ENCODE data around the gene ZC3H10.

Gene ZC3H10

GRCh38 chr12:56098592-56098991 is 19.5 kb upstream of the ZC3H10 start:
- DNase-seq (ENCODE audit: low read depth), result no peak
- TF ChIP-seq MAX (IDR thresholded peaks at IDR 0.05; ENCODE audit: low read depth, low read length) (no peak), POLR2A (IDR thresholded peaks at IDR 0.05; ENCODE audit: extremely low read depth, insufficient read length) (no peak), CTCF (IDR thresholded peaks at IDR 0.05; ENCODE audit: low read depth, low read length) (no peak), MYC (IDR thresholded peaks at IDR 0.05; ENCODE audit: low read depth, low read length) (no peak)
- H3K4me3 ChIP-seq (ENCODE audit: low read depth, low read length), result no peak overlapping the region

- no peak overlapping the region for H3K4me3 ChIP-seq (ENCODE audit: low read depth, low read length)
- TF ChIP-seq MYC (IDR thresholded peaks at IDR 0.05; ENCODE audit: low read depth, low read length) (no peak), MAX (IDR thresholded peaks at IDR 0.05; ENCODE audit: low read depth, low read length) (no peak), POLR2A (IDR thresholded peaks at IDR 0.05; ENCODE audit: extremely low read depth, insufficient read length) (no peak), CTCF (IDR thresholded peaks at IDR 0.05; ENCODE audit: low read depth, low read length) (no peak)
- DNase-seq (ENCODE audit: low read depth), result no peak
These were observed 18.3 kb upstream of the ZC3H10 start for GRCh38 chr12:56099787-56100186.

- DNase-seq (ENCODE audit: low read depth), result no peak
- TF ChIP-seq POLR2A (IDR thresholded peaks at IDR 0.05; ENCODE audit: extremely low read depth, insufficient read length) (no peak), MYC (IDR thresholded peaks at IDR 0.05; ENCODE audit: low read depth, low read length) (no peak), MAX (IDR thresholded peaks at IDR 0.05; ENCODE audit: low read depth, low read length) (no peak), CTCF (IDR thresholded peaks at IDR 0.05; ENCODE audit: low read depth, low read length) (no peak)
These were observed 17.0 kb upstream of the ZC3H10 start for GRCh38 chr12:56101045-56101444.

GRCh38 chr12:56102683-56103065 is 15.4 kb upstream of the ZC3H10 start:
- no peak for DNase-seq (ENCODE audit: low read depth)
- no peak overlapping the region for H3K4me3 ChIP-seq (ENCODE audit: low read depth, low read length)
- TF ChIP-seq CTCF (IDR thresholded peaks at IDR 0.05; ENCODE audit: low read depth, low read length), result no peak

More at GRCh38 chr12:56101045-56101444, 17.0 kb upstream of the ZC3H10 start:
- H3K4me3 ChIP-seq (ENCODE audit: low read depth, low read length), result no peak overlapping the region

GRCh38 chr12:56103066-56103711 is 14.9 kb upstream of the ZC3H10 start:
- TF ChIP-seq CTCF (IDR thresholded peaks at IDR 0.05; ENCODE audit: low read depth, low read length) (no peak), MYC (IDR thresholded peaks at IDR 0.05; ENCODE audit: low read depth, low read length) (no peak), POLR2A (IDR thresholded peaks at IDR 0.05; ENCODE audit: extremely low read depth, insufficient read length) (no peak), MAX (IDR thresholded peaks at IDR 0.05; ENCODE audit: low read depth, low read length) (no peak)
- peak overlapping the region; percentile 76 for H3K4me3 ChIP-seq (ENCODE audit: low read depth, low read length)
- DNase-seq (ENCODE audit: low read depth), result no peak

- TF ChIP-seq CTCF (IDR thresholded peaks at IDR 0.05; ENCODE audit: low read depth, low read length) (no peak), MAX (IDR thresholded peaks at IDR 0.05; ENCODE audit: low read depth, low read length) (no peak), POLR2A (IDR thresholded peaks at IDR 0.05; ENCODE audit: extremely low read depth, insufficient read length) (no peak), MYC (IDR thresholded peaks at IDR 0.05; ENCODE audit: low read depth, low read length) (no peak)
- no peak for DNase-seq (ENCODE audit: low read depth)
- H3K4me3 ChIP-seq (ENCODE audit: low read depth, low read length), result peak overlapping the region; percentile 76
These were observed 14.3 kb upstream of the ZC3H10 start for GRCh38 chr12:56103823-56104108.

All from NB4 (cell line).